Suprapubic skin (tissue), 4 donors: Measurements from ENCODE around the gene S100A7A. TPM values are rescaled to one million over a fixed set of nuclear protein-coding genes. Genes with fewer than 3 reads are reported as not detected.
"Not testable (repeated sequence)": the region's sequence is repeated elsewhere in the genome, so short reads cannot be mapped to it uniquely, and the experiment has no call there.

Experiments used
- DNase-seq, 2 donors: peaks; one replicate each; pipeline ENCODE4 v3.0.0-alpha.2; 2019; ENCODE audit warnings: low spot score in 2 of 2
- H3K27ac ChIP-seq: fragments of 200-600 bp; sonication (generic); one replicate; pipeline ENCODE4 v1.5.1; 2019
- H3K27me3 ChIP-seq: fragments of 200-600 bp; sonication (generic); one replicate; pipeline ENCODE4 v1.5.1; 2019
- H3K36me3 ChIP-seq: fragments of 200-600 bp; sonication (generic); one replicate; pipeline ENCODE4 v1.5.1; 2019
- H3K4me1 ChIP-seq: fragments of 200-600 bp; sonication (generic); one replicate; pipeline ENCODE4 v1.5.1; 2019
- H3K4me3 ChIP-seq: fragments of 200-600 bp; sonication (generic); one replicate; pipeline ENCODE4 v1.5.1; 2019; ENCODE audit warnings: mild to moderate bottlenecking
- H3K9me3 ChIP-seq: fragments of 200-600 bp; sonication (generic); one replicate; pipeline ENCODE4 v1.5.1; 2019
- EP300 ChIP-seq: sonication (generic); formaldehyde crosslinking; IDR thresholded peaks from one replicate; pipeline ENCODE4 v1.6.1; 2017; ENCODE audit warnings: antibody characterized with exemption
- POLR2A ChIP-seq, 2 donors: fragments of 450-650 bp; IDR thresholded peaks; one replicate each; pipeline ENCODE4 v1.6.1; 2017; ENCODE audit warnings: antibody characterized with exemption in 2 of 2, mild to moderate bottlenecking in 2 of 2, moderate library complexity in 2 of 2
- POLR2AphosphoS5 ChIP-seq, 3 donors: sonication (generic); formaldehyde crosslinking; IDR thresholded peaks; one replicate each; pipeline ENCODE4 v1.6.1; 2017; ENCODE audit warnings: antibody characterized with exemption in 3 of 3
- WGBS: methylation state at CpG from one replicate; pipeline ENCODE4 v1.1.5; 2018; 5-methylcytosine and 5-hydroxymethylcytosine counted together
- total RNA-seq, 4 donors: library from RNA; depleted of rRNA; stranded (reverse); fragments of >200 nt; gene quantifications; one replicate each; pipeline ENCODE4 v1.1.0, GENCODE V29; 2016
- TF ChIP-seq, protein P1 (sequence below), 2 donors: fragments of 200-600 bp in 1 of 2; fragments of 450-650 bp in 1 of 2; sonication (generic) in 1 of 2; IDR thresholded peaks; one replicate each; pipeline ENCODE4 v1.5.1; 2016 to 2019; ENCODE audit warnings: antibody characterized with exemption in 2 of 2, mild to moderate bottlenecking in 1 of 2, moderate library complexity in 1 of 2

Gene S100A7A
- total RNA-seq, 4 donors from 2014 or later: 0.10 TPM; not detected in 3

DNA sequence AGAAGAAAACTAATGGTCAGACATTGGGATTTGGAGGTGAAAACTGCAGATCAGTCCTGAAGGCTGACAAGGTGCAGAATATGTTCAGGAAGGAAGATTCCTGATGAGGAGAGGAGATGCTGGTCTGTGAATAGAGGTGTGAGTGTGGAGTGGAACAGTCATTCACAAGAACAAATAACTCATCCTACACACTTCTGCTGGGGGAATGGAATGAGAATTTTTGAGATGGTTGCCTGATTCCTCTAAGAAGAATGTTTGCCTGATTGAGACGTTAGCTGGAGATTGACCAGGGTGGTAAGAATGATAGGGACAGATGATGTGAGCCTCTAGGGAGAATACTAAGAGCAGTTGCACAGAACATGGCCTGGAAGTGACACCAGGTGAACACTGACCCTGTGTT lies 40.1 kb downstream of the S100A7A start:
- no peaks in the 10 kb centered on the region for H3K9me3 ChIP-seq
- H3K4me3 ChIP-seq: no peak overlapping the region
- TF ChIP-seq EP300: no peak
- no peak for TF ChIP-seq POLR2A (IDR thresholded peaks at IDR 0.05)
- no peak for TF ChIP-seq POLR2AphosphoS5 (IDR thresholded peaks at IDR 0.05)
- TF ChIP-seq, protein P1, sequence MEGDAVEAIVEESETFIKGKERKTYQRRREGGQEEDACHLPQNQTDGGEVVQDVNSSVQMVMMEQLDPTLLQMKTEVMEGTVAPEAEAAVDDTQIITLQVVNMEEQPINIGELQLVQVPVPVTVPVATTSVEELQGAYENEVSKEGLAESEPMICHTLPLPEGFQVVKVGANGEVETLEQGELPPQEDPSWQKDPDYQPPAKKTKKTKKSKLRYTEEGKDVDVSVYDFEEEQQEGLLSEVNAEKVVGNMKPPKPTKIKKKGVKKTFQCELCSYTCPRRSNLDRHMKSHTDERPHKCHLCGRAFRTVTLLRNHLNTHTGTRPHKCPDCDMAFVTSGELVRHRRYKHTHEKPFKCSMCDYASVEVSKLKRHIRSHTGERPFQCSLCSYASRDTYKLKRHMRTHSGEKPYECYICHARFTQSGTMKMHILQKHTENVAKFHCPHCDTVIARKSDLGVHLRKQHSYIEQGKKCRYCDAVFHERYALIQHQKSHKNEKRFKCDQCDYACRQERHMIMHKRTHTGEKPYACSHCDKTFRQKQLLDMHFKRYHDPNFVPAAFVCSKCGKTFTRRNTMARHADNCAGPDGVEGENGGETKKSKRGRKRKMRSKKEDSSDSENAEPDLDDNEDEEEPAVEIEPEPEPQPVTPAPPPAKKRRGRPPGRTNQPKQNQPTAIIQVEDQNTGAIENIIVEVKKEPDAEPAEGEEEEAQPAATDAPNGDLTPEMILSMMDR (IDR thresholded peaks at IDR 0.05): no peak
- no peaks in the 10 kb centered on the region for H3K4me1 ChIP-seq
- H3K27ac ChIP-seq: no peak overlapping the region
- WGBS: 63% methylated on average over 1 of the region's 1 CpG
- H3K36me3 ChIP-seq: no peaks in the 10 kb centered on the region
- no peak for DNase-seq
- peaks cover 7% of the 10 kb centered on the region for H3K27me3 ChIP-seq

DNA sequence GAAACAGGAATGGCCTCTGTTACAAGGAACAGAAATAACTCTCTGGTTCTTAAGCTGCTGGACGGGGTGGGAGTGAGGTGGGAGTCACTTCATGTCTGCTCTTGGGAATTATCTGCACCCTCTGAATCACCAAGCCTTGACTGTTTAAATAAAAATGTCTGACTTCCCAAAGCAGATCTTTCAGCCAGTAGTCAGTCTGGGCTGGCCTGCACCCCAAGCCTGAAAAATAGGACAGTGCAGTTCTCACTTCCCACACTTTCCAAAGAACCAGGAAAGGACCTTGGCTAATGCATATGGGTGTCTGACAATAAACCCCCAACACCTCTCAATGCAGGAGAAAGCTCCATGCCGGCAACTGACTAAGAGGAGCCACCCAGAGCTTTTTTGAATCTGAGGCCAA lies 43.3 kb downstream of the S100A7A start:
- 86% methylated on average over 2 of the region's 2 CpGs for WGBS
- H3K27ac ChIP-seq: no peak overlapping the region
- H3K36me3 ChIP-seq: no peaks in the 10 kb centered on the region
- peaks cover 4% of the 10 kb centered on the region for H3K27me3 ChIP-seq
- H3K9me3 ChIP-seq: no peaks in the 10 kb centered on the region
- no peak overlapping the region for H3K4me3 ChIP-seq
- H3K4me1 ChIP-seq: no peaks in the 10 kb centered on the region
- DNase-seq: no peak
- no peak for TF ChIP-seq POLR2A (IDR thresholded peaks at IDR 0.05)
- TF ChIP-seq EP300: no peak
- TF ChIP-seq POLR2AphosphoS5 (IDR thresholded peaks at IDR 0.05): no peak
- TF ChIP-seq, protein P1 (IDR thresholded peaks at IDR 0.05): no peak

DNA sequence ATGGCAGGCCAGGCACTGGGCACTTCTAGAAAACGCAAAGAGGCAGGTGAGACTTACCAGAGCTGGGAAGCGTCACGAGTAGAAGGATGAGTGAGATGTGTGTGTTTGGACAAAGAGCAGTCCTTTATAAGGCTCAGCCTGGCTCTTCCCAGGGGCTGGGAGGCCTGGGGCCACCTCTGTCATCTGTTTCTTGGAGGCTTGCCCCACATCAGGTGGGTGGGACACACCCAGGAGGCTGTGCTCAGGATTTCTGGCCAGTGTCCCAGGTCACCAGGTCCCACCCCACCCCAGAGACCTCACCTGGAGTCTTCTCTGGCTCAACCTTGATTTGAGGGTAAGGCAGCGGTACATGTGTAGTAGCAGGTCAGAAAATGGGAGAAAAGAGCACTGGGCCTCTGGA lies 44.2 kb downstream of the S100A7A start, which contains the start of gene S100A7:
Gene S100A7, minus strand, starts transcription at position 101 of the 400 bp plus-strand sequence. CDS start 1,638 bp downstream, outside the sequence.
- no peaks in the 10 kb centered on the region for H3K9me3 ChIP-seq

DNA sequence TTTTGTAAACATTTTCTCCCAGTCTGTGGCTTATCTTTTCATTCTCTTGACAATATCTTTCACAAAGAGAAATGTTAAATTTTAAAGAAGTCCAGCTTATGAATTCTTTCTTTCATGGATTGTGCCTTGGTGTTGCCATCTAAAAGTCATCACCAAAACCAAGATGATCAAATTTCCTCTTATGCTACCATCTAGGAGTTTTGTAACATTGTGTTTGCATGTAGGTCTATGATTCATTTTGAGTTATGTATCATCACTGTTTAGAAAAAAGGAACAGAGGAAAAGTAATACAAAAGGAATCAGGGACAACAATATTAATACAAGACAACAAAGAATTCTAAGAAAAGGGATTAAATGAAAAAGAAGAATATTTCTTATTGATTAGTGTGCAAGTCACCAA lies 46.4 kb downstream of the S100A7A start:
- H3K4me3 ChIP-seq, H3K9me3 ChIP-seq, H3K27me3 ChIP-seq, H3K36me3 ChIP-seq, H3K27ac ChIP-seq, DNase-seq, H3K4me1 ChIP-seq: not testable (repeated sequence)

More for the DNA sequence above, 44.2 kb downstream of the S100A7A start, which contains the start of gene S100A7:
- no peak for TF ChIP-seq POLR2A (IDR thresholded peaks at IDR 0.05)
- TF ChIP-seq POLR2AphosphoS5 (IDR thresholded peaks at IDR 0.05): no peak
- TF ChIP-seq, protein P1 (IDR thresholded peaks at IDR 0.05): no peak
- TF ChIP-seq EP300: no peak
- Histone ChIP-seq H3K36me3 (no peaks in the 10 kb centered on the region), H3K27me3 (peaks cover 4% of the 10 kb centered on the region), H3K4me3 (no peak within 1 kb of the TSS), H3K4me1 (no peaks in the 10 kb centered on the region), H3K27ac (no peak within 1 kb of the TSS)
- 82% methylated on average over 4 of the region's 4 CpGs for WGBS
- peak in 1 of 2 donors; percentile 67 for DNase-seq

DNA sequence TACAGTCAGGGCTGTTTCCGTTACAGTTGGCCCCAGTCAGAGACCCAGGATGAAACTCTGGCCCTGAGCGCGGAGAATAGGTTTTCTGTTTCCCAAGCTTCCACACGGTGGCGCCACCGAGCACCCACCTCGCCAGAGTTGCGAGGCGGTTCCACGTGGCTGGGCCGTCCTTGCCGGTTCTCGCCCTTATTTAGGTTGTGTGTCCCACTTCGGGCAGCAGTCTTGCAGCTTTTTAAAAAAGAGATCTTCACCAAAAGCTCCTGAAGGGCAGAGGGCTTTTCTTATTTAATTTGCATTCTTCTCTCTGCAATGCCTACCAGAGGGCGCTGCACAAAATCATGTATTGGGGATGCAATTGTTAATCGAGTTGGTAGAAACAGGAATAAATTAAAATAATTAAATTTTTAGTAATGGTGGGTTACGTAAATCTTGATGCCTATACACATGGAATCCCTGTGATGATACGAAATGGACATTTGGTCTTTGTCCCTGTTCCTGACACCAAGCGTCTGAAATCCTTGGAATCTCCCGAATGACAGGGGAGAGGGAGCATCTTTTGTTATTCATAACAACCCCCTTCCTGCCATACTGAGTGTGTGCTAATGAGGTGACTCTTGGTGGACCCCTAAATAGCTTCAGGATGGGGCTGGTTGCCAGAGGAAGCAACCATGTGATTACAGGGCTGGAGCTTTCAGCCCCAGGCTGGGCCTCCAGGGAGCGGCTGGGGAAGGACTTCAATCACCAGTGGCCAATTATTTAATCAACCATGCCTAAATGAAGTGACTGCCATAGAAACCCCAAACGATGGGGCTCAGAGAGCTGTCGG lies 49.7 kb downstream of the S100A7A start:
- TF ChIP-seq POLR2AphosphoS5 (IDR thresholded peaks at IDR 0.05) (no peak), POLR2A (IDR thresholded peaks at IDR 0.05) (no peak)
- TF ChIP-seq, protein P1 (IDR thresholded peaks at IDR 0.05): peak; percentile 66 to 75
- no peaks in the 10 kb centered on the region for H3K9me3 ChIP-seq
- H3K27me3 ChIP-seq: peaks cover under 1% of the 10 kb centered on the region
- DNase-seq: no peak
- H3K4me1 ChIP-seq: peaks cover 7% of the 10 kb centered on the region
- H3K4me3 ChIP-seq: no peak overlapping the region
- WGBS: 23% methylated on average over 22 of the region's 23 CpGs
- no peaks in the 10 kb centered on the region for H3K36me3 ChIP-seq
- H3K27ac ChIP-seq: no peak overlapping the region
